Caki2 (cell line): ENCODE data around the gene CFAP58. TPM values are rescaled to one million over a fixed set of nuclear protein-coding genes. Genes with fewer than 3 reads are reported as not detected.

Experiments
- DNase-seq: peaks from one replicate; pipeline ENCODE4 v3.0.0-alpha.2; 2015; ENCODE audit warnings: low read depth
- in situ Hi-C: cut with HindIII; loops from 2 replicates; pipeline ENCODE4 v1.10.0; 2016; ENCODE audit warnings: low sequenced_read_pairs, low pct_unique_long_range_greater_than_20kb, mixed read lengths
- total RNA-seq: library from RNA; depleted of rRNA; stranded (reverse); fragments of >200 nt; shearing (Covaris generic); gene quantifications from 2 replicates; pipeline ENCODE4 v1.2.3, GENCODE V29; 2014; ENCODE audit warnings: low replicate concordance

The CFAP58 gene
- total RNA-seq, 1 experiment from 2014 or later = 0.07 TPM

- no peak for DNase-seq
- in situ Hi-C loops = no loop called here
These were observed 53.4 kb downstream of the CFAP58 start for GRCh38 chr10:104406715-104407650.

GRCh38 chr10:104413528-104413927, 59.9 kb downstream of the CFAP58 start:
- DNase-seq = no peak
- in situ Hi-C loops = no loop called here

GRCh38 chr10:104415526-104416165, 62.0 kb downstream of the CFAP58 start:
- DNase-seq = no peak
- in situ Hi-C loops = no loop called here

GRCh38 chr10:104416851-104417250, 63.2 kb downstream of the CFAP58 start:
- in situ Hi-C loops = no loop called here
- no peak for DNase-seq

- in situ Hi-C loops = no loop called here
- DNase-seq = no peak
These were observed 64.1 kb downstream of the CFAP58 start for GRCh38 chr10:104417637-104418292.

GRCh38 chr10:104424719-104425118, 71.1 kb downstream of the CFAP58 start:
- no peak for DNase-seq
- in situ Hi-C loops = no loop called here

GRCh38 chr10:104427989-104428388, 74.4 kb downstream of the CFAP58 start:
- in situ Hi-C loops = no loop called here
- DNase-seq = no peak

- in situ Hi-C loops = no loop called here
- DNase-seq = no peak
These were observed 76.2 kb downstream of the CFAP58 start for GRCh38 chr10:104429846-104430245.

- no peak for DNase-seq
- in situ Hi-C loops = no loop called here
These were observed 76.7 kb downstream of the CFAP58 start for GRCh38 chr10:104430360-104430759.

GRCh38 chr10:104433669-104434068, 80.0 kb downstream of the CFAP58 start:
- no peak for DNase-seq
- in situ Hi-C loops = no loop called here

- no peak for DNase-seq
- in situ Hi-C loops = no loop called here
These were observed 81.0 kb downstream of the CFAP58 start for GRCh38 chr10:104434601-104435000.

GRCh38 chr10:104435822-104436221, 82.2 kb downstream of the CFAP58 start:
- DNase-seq = no peak
- in situ Hi-C loops = no loop called here

GRCh38 chr10:104437226-104437625, 83.6 kb downstream of the CFAP58 start:
- in situ Hi-C loops = no loop called here
- DNase-seq = no peak

GRCh38 chr10:104440221-104440620, 86.6 kb downstream of the CFAP58 start:
- DNase-seq = no peak

GRCh38 chr10:104441329-104442000, 87.8 kb downstream of the CFAP58 start:
- in situ Hi-C loops = no loop called here
- DNase-seq = no peak

More at GRCh38 chr10:104440221-104440620, 86.6 kb downstream of the CFAP58 start:
- in situ Hi-C loops = no loop called here

GRCh38 chr10:104445359-104445758, 91.7 kb downstream of the CFAP58 start:
- no peak for DNase-seq
- in situ Hi-C loops = no loop called here

- in situ Hi-C loops = no loop called here
- DNase-seq = no peak
These were observed 92.5 kb downstream of the CFAP58 start for GRCh38 chr10:104446151-104446550.

GRCh38 chr10:104447331-104447730, 93.7 kb downstream of the CFAP58 start:
- in situ Hi-C loops = no loop called here
- DNase-seq = no peak
